Testis (tissue), 3 donors: ENCODE measurements around the gene MTUS2. TPM values are rescaled to one million over a fixed set of nuclear protein-coding genes. Genes with fewer than 3 reads are reported as not detected.

Experiments used
- DNase-seq: peaks from one replicate; pipeline ENCODE4 v3.0.0-alpha.2; 2019
- H3K27ac ChIP-seq, 2 donors: fragments of 200-600 bp; sonication (generic); one replicate each; pipeline ENCODE4 v1.5.1; 2019
- H3K27me3 ChIP-seq: fragments of 200-600 bp; sonication (generic); one replicate; pipeline ENCODE4 v1.5.1; 2019
- H3K36me3 ChIP-seq: fragments of 200-600 bp; sonication (generic); one replicate; pipeline ENCODE4 v1.5.1; 2017; ENCODE audit warnings: low read depth; ENCODE audit errors: missing control alignments
- H3K4me1 ChIP-seq: fragments of 200-600 bp; sonication (generic); one replicate; pipeline ENCODE4 v1.5.1; 2019
- H3K4me3 ChIP-seq, 2 donors: fragments of 200-600 bp; sonication (generic); one replicate each; pipeline ENCODE4 v1.5.1; 2017 to 2019
- H3K9me3 ChIP-seq: fragments of 200-600 bp; sonication (generic); one replicate; pipeline ENCODE4 v1.5.1; 2017
- POLR2A ChIP-seq: fragments of 450-650 bp; IDR thresholded peaks from one replicate; pipeline ENCODE4 v1.6.1; 2017; ENCODE audit warnings: antibody characterized with exemption, mild to moderate bottlenecking, moderate library complexity
- WGBS, 2 donors: methylation state at CpG; one replicate each; pipeline ENCODE4 v1.1.5; 2018; 5-methylcytosine and 5-hydroxymethylcytosine counted together
- intact Hi-C: fragments of 100-400 bp; cut with DNase I; formaldehyde crosslinking; loops from one replicate; pipeline ENCODE4 v1.15.1; 2023; ENCODE audit warnings: low total_unique reads
- polyA plus RNA-seq: library from polyadenylated mRNA; stranded (reverse); fragments of 350-450 nt; fragmentation: Illumina TruSeq; extraction: RNeasy Lipid Tissue Mini Kit (QIAGEN cat#74804); gene quantifications from one replicate; pipeline ENCODE4 v1.2.3, GENCODE V29; 2014; ENCODE audit warnings: low read depth, low replicate concordance; ENCODE audit not compliant: insufficient read depth
- total RNA-seq, 2 donors: library from RNA; depleted of rRNA; stranded (reverse); fragments of >200 nt; gene quantifications; one replicate each; pipeline ENCODE4 v1.2.3, GENCODE V29; 2016
- TF ChIP-seq, protein P1 (sequence below), 3 experiments: fragments of 450-650 bp in 2 of 3; fragments of 200-600 bp in 1 of 3; sonication (generic) in 1 of 3; IDR thresholded peaks; one replicate each; pipeline ENCODE4 v1.5.1; 2016 to 2019; ENCODE audit warnings: antibody characterized with exemption in 3 of 3, mild to moderate bottlenecking in 2 of 3, moderate library complexity in 1 of 3

MTUS2 gene
- total and polyA plus RNA-seq, 3 donors from 2014 or later = 2.1 to 9.2 (median 8.3) TPM

DNA sequence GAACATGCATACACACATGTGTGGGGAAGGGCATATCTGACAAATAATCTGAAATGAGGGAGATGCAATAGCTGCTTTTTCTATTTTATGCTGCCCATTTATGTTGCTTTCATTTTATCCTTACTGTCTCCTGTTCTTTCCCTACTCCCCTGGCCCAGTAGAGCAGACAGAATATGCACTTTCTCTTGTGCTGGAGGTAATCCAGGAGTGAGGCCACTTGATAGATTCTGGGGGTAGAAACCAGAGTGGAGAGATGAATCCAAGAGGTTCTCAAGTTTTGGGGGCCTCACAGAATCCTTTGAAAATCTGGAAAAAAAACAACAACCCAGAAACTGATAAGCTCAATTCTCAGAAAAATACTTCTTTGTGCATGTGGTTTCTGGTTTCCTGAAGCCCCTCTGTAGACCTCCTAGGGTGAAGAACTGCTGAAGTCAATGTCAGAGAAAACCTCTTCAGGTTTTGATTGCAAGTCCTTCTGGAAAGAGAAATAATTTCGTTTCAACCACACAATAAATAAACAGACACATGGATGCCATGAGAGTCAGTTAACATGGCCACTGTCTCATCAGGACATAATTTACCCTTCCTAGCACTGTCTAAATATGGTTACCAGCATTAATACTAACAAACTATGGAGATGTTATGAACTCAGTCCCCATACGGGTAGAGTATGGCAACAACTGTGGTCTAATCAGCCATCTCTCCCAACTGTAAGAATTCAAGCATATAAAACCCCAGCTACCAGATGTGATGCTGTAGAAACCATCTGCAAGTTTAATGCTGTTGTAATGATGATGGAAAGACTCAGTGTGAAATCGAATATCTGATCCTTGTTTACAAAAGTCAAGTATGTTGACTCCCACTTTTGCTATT, 419.8 kb downstream of the MTUS2 start:
- DNase-seq = no peak
- Histone ChIP-seq H3K4me3 (no peak overlapping the region), H3K4me1 (no peaks in the 10 kb centered on the region), H3K9me3 (no peaks in the 10 kb centered on the region), H3K36me3 (no peaks in the 10 kb centered on the region), H3K27ac (no peak overlapping the region), H3K27me3 (no peaks in the 10 kb centered on the region)
- no peak for TF ChIP-seq POLR2A
- TF ChIP-seq, protein P1, sequence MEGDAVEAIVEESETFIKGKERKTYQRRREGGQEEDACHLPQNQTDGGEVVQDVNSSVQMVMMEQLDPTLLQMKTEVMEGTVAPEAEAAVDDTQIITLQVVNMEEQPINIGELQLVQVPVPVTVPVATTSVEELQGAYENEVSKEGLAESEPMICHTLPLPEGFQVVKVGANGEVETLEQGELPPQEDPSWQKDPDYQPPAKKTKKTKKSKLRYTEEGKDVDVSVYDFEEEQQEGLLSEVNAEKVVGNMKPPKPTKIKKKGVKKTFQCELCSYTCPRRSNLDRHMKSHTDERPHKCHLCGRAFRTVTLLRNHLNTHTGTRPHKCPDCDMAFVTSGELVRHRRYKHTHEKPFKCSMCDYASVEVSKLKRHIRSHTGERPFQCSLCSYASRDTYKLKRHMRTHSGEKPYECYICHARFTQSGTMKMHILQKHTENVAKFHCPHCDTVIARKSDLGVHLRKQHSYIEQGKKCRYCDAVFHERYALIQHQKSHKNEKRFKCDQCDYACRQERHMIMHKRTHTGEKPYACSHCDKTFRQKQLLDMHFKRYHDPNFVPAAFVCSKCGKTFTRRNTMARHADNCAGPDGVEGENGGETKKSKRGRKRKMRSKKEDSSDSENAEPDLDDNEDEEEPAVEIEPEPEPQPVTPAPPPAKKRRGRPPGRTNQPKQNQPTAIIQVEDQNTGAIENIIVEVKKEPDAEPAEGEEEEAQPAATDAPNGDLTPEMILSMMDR (IDR thresholded peaks at IDR 0.05) = no peak
- intact Hi-C loops = no loop called here
- WGBS, 2 donors = 55 to 65% methylated on average over 3 of the region's 3 CpGs

DNA sequence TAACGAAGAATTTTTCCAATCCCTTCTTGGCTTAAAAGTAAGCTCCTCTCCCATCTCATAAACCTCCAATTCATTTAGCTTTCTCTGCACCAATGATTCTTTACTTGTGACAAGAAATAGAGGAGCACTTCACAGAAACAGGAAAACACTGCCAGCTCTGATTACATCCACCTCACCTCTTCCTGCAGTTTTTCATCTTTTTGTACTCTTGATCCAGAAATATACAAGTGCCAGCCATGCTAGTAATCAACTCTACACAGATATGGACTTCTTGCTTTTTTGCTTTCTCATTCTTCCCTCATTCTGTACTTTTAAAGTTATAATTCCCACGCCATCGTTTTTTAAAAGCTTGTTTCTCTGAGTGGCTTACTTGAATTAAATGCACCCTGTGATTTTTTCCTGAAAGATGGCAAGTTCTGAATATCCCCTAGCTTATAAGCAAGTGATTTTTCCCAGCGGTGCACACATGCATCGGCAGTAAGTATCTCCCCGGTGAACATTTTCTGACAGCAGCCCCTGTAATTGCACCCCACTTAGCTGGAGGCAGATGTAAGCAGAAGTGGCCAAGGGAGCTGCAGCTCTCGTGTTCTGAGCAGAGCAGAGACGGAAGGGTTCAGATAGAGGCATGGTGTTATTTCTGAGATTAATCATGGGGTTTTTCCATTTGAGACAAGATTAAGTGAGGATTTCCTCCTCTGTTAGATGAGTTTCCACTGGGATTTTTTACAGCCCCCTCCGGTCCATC, 434.7 kb downstream of the MTUS2 start:
- H3K4me3 ChIP-seq = no peak overlapping the region
- TF ChIP-seq, protein P1 (IDR thresholded peaks at IDR 0.05) = no peak
- TF ChIP-seq POLR2A = no peak
- 74 to 78% methylated on average over 9 of the region's 9 CpGs for whole genome bisulfite sequencing, 2 donors
- no peak overlapping the region for H3K27ac ChIP-seq
- no peaks in the 10 kb centered on the region for H3K27me3 ChIP-seq
- DNase-seq = no peak
- intact Hi-C loops = no loop called here
- no peaks in the 10 kb centered on the region for H3K9me3 ChIP-seq
- H3K4me1 ChIP-seq = no peaks in the 10 kb centered on the region
- no peaks in the 10 kb centered on the region for H3K36me3 ChIP-seq

DNA sequence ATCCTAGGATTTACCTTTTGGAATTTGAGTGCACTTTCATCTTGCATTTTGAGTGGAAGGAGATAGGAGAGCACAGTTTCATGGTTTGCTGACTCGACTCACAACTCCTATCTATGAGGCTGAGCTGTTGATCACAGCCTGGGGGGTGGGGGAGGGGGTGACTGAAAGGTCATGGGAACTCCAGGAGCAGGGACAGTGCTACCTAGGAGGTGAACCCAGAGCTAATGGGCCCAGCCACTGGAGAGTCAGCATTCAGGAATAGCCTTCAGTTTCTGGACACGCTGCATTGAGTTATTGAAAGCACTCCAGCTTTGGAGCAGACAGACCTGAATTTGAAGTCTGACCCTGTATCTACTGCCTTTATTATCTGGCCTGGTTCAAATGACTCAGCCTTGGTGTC, 435.4 kb downstream of the MTUS2 start:
- DNase-seq = no peak
- no peaks in the 10 kb centered on the region for H3K9me3 ChIP-seq
- TF ChIP-seq POLR2A = no peak
- TF ChIP-seq, protein P1 (IDR thresholded peaks at IDR 0.05) = no peak
- H3K4me3 ChIP-seq = no peak overlapping the region
- intact Hi-C loops = no loop called here
- no peaks in the 10 kb centered on the region for H3K27me3 ChIP-seq
- H3K27ac ChIP-seq = no peak overlapping the region
- H3K4me1 ChIP-seq = no peaks in the 10 kb centered on the region
- WGBS, 2 donors = 70 to 83% methylated on average over 2 of the region's 2 CpGs
- no peaks in the 10 kb centered on the region for H3K36me3 ChIP-seq

DNA sequence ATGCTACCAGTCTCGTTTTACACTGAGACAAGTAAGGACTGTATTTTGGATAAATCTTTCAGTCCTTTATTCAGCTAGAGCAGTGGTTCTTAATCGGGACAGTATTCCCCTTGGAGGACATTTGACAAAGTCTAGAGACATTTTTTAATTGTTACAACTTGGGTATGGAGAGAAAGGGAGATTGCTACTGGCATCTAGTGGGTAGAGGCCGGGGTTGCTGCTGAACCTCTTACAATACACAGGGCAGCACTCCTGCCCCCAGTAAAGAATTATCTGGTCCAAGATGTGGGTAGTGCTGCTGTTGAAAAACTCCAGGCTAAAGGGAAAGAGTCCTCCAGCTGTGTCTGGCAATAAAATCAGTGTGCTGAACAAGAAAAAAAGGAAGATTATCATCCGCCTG, 440.5 kb downstream of the MTUS2 start:
- TF ChIP-seq POLR2A = no peak
- TF ChIP-seq, protein P1 (IDR thresholded peaks at IDR 0.05) = no peak
- WGBS, 2 donors = 40 to 52% methylated on average over 4 of the region's 4 CpGs
- intact Hi-C loops = no loop called here

More for the DNA sequence above, 440.5 kb downstream of the MTUS2 start:
- no peaks in the 10 kb centered on the region for H3K27me3 ChIP-seq
- no peaks in the 10 kb centered on the region for H3K9me3 ChIP-seq
- H3K36me3 ChIP-seq = no peaks in the 10 kb centered on the region
- no peak overlapping the region for H3K27ac ChIP-seq
- peak; percentile 17 for DNase-seq
- H3K4me1 ChIP-seq = no peaks in the 10 kb centered on the region
- no peak overlapping the region for H3K4me3 ChIP-seq
